ENCODE results near the gene OR10G3. TPM values are rescaled to one million over a fixed set of nuclear protein-coding genes. Genes with fewer than 3 reads are reported as not detected.
"Not testable (repeated sequence)": the region's sequence is repeated elsewhere in the genome, so short reads cannot be mapped to it uniquely, and the experiment has no call there.

OR10G3 gene
- total and polyA plus RNA-seq, 2 of the 4 experiments (the other 2 are of a cell fraction), result not detected

DNA sequence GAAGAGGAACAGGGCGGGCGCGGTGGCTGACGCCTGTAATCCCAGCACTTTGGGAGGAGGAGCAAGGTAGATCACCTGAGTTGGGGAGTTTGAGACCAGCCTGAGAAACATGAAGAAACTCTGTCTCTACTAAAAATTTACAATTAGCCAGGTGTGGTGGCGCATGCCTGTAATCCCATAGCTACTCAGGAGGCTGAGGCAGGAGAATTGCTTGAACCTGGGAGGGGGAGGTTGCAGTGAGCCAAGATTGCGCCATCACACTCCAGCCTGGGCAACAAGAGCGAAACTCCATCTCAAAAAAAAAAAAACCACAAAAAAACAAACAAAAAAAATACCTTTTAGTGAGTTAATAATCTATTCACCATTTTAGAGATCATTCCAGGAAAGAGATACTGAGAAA is 35.3 kb downstream of the OR10G3 start:
- H2BK120ac ChIP-seq (ENCODE audit: low read depth, low read length); H3K9ac ChIP-seq (ENCODE audit: low read depth, low read length): not testable (repeated sequence)

More for the DNA sequence above, 35.3 kb downstream of the OR10G3 start:
- H2BK15ac ChIP-seq (ENCODE audit: low read depth, low read length); H3K18ac ChIP-seq (ENCODE audit: low read depth, low read length); DNase-seq; intact Hi-C loops (cut with micrococcal nuclease); H3K79me1 ChIP-seq (ENCODE audit: low read depth in 1 of 2, low read length in 2 of 2); ATAC-seq (ENCODE audit: low read depth); H2AFZ ChIP-seq (replicated peaks; ENCODE audit: low read length, poor library complexity); H3K4me2 ChIP-seq (ENCODE audit: low read depth, low read length); H3K14ac ChIP-seq (replicated peaks; ENCODE audit: low read depth, low read length); H2AK5ac ChIP-seq (ENCODE audit: low read depth, low read length); H3K56ac ChIP-seq (ENCODE audit: extremely low read depth, insufficient read depth, low read length); H3K27ac ChIP-seq (ENCODE audit: insufficient read depth, low read length); dilution Hi-C loops (cut with HindIII; ENCODE audit: low sequenced_read_pairs, unreplicated experiment); H3K4me3 ChIP-seq (ENCODE audit: insufficient read depth, low read depth, low read length); H4K20me1 ChIP-seq (ENCODE audit: insufficient read depth, low read length); H3K23ac ChIP-seq (ENCODE audit: low read depth, low read length); H3K9me1 ChIP-seq (ENCODE audit: insufficient read depth, low read length); H3K9me3 ChIP-seq (ENCODE audit: control insufficient read depth, insufficient read depth, low read length); H2BK20ac ChIP-seq (ENCODE audit: low read depth, low read length); H4K5ac ChIP-seq (ENCODE audit: low read depth, low read length); H4K91ac ChIP-seq (ENCODE audit: insufficient read depth, low read depth, low read length); CTCF ChIA-PET; H3K4ac ChIP-seq (ENCODE audit: low read depth, low read length); H4K8ac ChIP-seq (ENCODE audit: low read depth in 2 of 2, low read length in 2 of 2); H3K4me1 ChIP-seq (ENCODE audit: control insufficient read depth, insufficient read depth, low read length); in situ Hi-C loops (cut with MboI; ENCODE audit: low sequenced_read_pairs); BruUV-seq (replicated peaks); H2AK9ac ChIP-seq (replicated peaks; ENCODE audit: low read depth, low read length, poor library complexity); H3K27me3 ChIP-seq (ENCODE audit: control insufficient read depth, insufficient read depth, low read length); POLR2A ChIA-PET (ENCODE audit: unreplicated experiment); H3K36me3 ChIP-seq (ENCODE audit: control insufficient read depth, insufficient read depth, low read length); H2BK5ac ChIP-seq (ENCODE audit: low read depth, low read length, poor library complexity, severe bottlenecking): not testable (repeated sequence)
- WGBS, 2 experiments (ENCODE audit: extremely low coverage in 2 of 2, insufficient read length in 1 of 2), result no CpG with 5 or more reads among the region's 7 CpGs
- peak; percentile 42 for TF ChIP-seq CEBPB (IDR thresholded peaks at IDR 0.05; ENCODE audit: low read depth, low read length)
